OCI-LY7 (cell line): ENCODE results near the gene ENOX1.

Source experiments
- CTCF ChIP-seq: fragments of 200-600 bp; sonication (generic); conservative IDR thresholded peaks from 2 replicates; pipeline ENCODE4 v1.5.1; 2014; ENCODE audit warnings: mild to moderate bottlenecking, antibody characterized with exemption, low read length, moderate library complexity, mixed read lengths
- EZH2phosphoT487 ChIP-seq: fragments of 200-600 bp; sonication (generic); IDR thresholded peaks from 2 replicates; pipeline ENCODE4 v1.6.1; 2018; ENCODE audit warnings: low read depth, borderline replicate concordance, mild to moderate bottlenecking, mixed run types, antibody characterized with exemption, low read length, moderate library complexity, mixed read lengths

- TF ChIP-seq CTCF: no peak
- TF ChIP-seq EZH2phosphoT487: no peak
Measured at GRCh38 chr13:43335764-43336163, 451.0 kb downstream of the ENOX1 start.
